Adrenal gland (tissue), 12 donors: ENCODE measurements around the gene C11orf71. TPM values are rescaled to one million over a fixed set of nuclear protein-coding genes. Genes with fewer than 3 reads are reported as not detected.

ENCODE experiments used
- DNase-seq, 7 donors: peaks; one replicate each; pipeline ENCODE4 v3.0.0-alpha.2; 2019 to 2020
- H3K27ac ChIP-seq, 5 donors: fragments of 200-600 bp; sonication (generic) in 4 of 5; 1 replicate in 3 of 5; 2 replicates in 2 of 5; pipeline versions ENCODE4 v1.5.1 to v1.8.0; 2016 to 2020; ENCODE audit warnings: mild to moderate bottlenecking in 1 of 5
- H3K27me3 ChIP-seq: fragments of 200-600 bp; 2 replicates; pipeline ENCODE4 v1.8.0; 2021
- H3K36me3 ChIP-seq, 2 donors: fragments of 200-600 bp; replicated peaks in 1 of 2; 1 replicate in 1 of 2; 2 replicates in 1 of 2; pipeline versions ENCODE4 v1.5.1 to v1.8.0; 2018 to 2022
- H3K4me1 ChIP-seq, 2 donors: fragments of 200-600 bp; replicated peaks in 1 of 2; 1 replicate in 1 of 2; 2 replicates in 1 of 2; pipeline versions ENCODE4 v1.5.1 to v1.8.0; 2018 to 2021
- H3K4me3 ChIP-seq, 4 donors: fragments of 200-600 bp; sonication (generic) in 3 of 4; one replicate each; pipeline ENCODE4 v1.5.1; 2016 to 2018
- H3K9me3 ChIP-seq, 3 donors: fragments of 200-600 bp; sonication (generic) in 1 of 3; replicated peaks in 1 of 3; 1 replicate in 2 of 3; 2 replicates in 1 of 3; pipeline versions ENCODE4 v1.5.1 to v1.8.0; 2016 to 2021
- POLR2A ChIP-seq, 2 donors: fragments of 450-650 bp; IDR thresholded peaks; one replicate each; pipeline ENCODE4 v1.6.1; 2017; ENCODE audit warnings: antibody characterized with exemption in 2 of 2, mild to moderate bottlenecking in 2 of 2, moderate library complexity in 1 of 2
- WGBS, 4 donors: extraction: QIAGEN DNeasy Blood & Tissue Kit in 2 of 4; methylation state at CpG; one replicate each; pipeline versions ENCODE4 v1.1.5 to v1.1.7; 2013 to 2017; 5-methylcytosine and 5-hydroxymethylcytosine counted together
- intact Hi-C, 2 donors: fragments of 100-400 bp; cut with DNase I; formaldehyde crosslinking; loops; one replicate each; pipeline versions ENCODE4 v1.14.1 to v1.15.0; 2022 to 2023
- polyA plus RNA-seq, 3 donors: library from polyadenylated mRNA; stranded (reverse); fragments of 200-250 nt in 2 of 3; fragments of 350-450 nt in 1 of 3; fragmentation: Illumina TruSeq in 1 of 3; extraction: RNeasy Lipid Tissue Mini Kit (QIAGEN cat#74804) in 1 of 3; gene quantifications; one replicate each; pipeline ENCODE4 v1.2.3, GENCODE V29; 2013 to 2014
- total RNA-seq, 9 donors: library from RNA; depleted of rRNA in 4 of 9; stranded (reverse); fragments of >200 nt in 4 of 9; fragments of 120-200 nt in 1 of 9; fragmentation: NEBNext Ultra II Directional in 1 of 9; extraction: Animal tissue kit (Norgen Biotek cat#: 25700) in 1 of 9; gene quantifications; one replicate each; pipeline versions ENCODE4 v1.1.0 to v1.2.4, GENCODE V29; 2013 to 2023
- TF ChIP-seq, protein P1 (sequence below), 6 experiments: fragments of 450-650 bp in 4 of 6; fragments of 200-600 bp in 2 of 6; sonication (generic) in 1 of 6; IDR thresholded peaks; 1 replicate in 5 of 6; 2 replicates in 1 of 6; pipeline versions ENCODE4 v1.5.1 to v1.8.0; 2016 to 2021; ENCODE audit warnings: antibody characterized with exemption in 6 of 6, mild to moderate bottlenecking in 2 of 6, moderate library complexity in 1 of 6
- donor health status: healthy with polysubstance abuse.
- donor health status: Bipolar disorder and iron deficiency.
- donor health status: DM: yes; HTN: yes; CAD: no.
- donor health status: DM: no; HTN: no; CAD: no.
- donor health status: DM: no; HTN: no; CAD: no.
- donor health status: DM: yes; HTN: yes; CAD: no.

C11orf71 gene
- total and polyA plus RNA-seq, 12 donors, result 8.2 to 19.4 (median 16.8) TPM

DNA sequence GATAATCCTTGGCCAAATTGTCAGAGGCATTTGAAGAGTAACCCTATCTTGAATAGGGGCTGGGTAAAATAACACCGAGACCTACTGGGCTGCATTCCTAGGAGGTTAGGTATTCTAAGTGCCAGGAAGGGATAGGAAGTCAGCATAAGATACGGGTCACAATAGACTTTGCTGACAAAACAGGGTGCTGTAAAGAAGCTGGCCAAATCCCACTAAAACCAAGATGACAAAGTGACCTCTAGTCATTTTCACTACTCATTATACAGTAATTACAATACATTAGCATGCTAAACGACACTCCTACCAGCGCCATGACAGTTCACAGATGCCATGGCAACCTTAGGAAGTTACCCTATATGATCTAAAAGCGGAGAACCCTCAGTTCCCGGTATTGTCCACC lies 38.0 kb upstream of the C11orf71 start:
- no peaks in the 10 kb centered on the region for H3K9me3 ChIP-seq
- peaks cover 17 to 18% of the 10 kb centered on the region in 2 donors for H3K4me1 ChIP-seq
- H3K27ac ChIP-seq, result no peak overlapping the region
- TF ChIP-seq POLR2A (IDR thresholded peaks at IDR 0.05), result no peak
- TF ChIP-seq, protein P1, sequence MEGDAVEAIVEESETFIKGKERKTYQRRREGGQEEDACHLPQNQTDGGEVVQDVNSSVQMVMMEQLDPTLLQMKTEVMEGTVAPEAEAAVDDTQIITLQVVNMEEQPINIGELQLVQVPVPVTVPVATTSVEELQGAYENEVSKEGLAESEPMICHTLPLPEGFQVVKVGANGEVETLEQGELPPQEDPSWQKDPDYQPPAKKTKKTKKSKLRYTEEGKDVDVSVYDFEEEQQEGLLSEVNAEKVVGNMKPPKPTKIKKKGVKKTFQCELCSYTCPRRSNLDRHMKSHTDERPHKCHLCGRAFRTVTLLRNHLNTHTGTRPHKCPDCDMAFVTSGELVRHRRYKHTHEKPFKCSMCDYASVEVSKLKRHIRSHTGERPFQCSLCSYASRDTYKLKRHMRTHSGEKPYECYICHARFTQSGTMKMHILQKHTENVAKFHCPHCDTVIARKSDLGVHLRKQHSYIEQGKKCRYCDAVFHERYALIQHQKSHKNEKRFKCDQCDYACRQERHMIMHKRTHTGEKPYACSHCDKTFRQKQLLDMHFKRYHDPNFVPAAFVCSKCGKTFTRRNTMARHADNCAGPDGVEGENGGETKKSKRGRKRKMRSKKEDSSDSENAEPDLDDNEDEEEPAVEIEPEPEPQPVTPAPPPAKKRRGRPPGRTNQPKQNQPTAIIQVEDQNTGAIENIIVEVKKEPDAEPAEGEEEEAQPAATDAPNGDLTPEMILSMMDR (IDR thresholded peaks at IDR 0.05), result no peak
- H3K36me3 ChIP-seq, result no peaks in the 10 kb centered on the region
- H3K4me3 ChIP-seq, result no peak overlapping the region
- 78 to 81% (median 80%) methylated on average over 6 of the region's 6 CpGs for WGBS, 4 donors
- intact Hi-C loops, result no loop called here
- H3K27me3 ChIP-seq, result no peaks in the 10 kb centered on the region
- DNase-seq, result no peak

DNA sequence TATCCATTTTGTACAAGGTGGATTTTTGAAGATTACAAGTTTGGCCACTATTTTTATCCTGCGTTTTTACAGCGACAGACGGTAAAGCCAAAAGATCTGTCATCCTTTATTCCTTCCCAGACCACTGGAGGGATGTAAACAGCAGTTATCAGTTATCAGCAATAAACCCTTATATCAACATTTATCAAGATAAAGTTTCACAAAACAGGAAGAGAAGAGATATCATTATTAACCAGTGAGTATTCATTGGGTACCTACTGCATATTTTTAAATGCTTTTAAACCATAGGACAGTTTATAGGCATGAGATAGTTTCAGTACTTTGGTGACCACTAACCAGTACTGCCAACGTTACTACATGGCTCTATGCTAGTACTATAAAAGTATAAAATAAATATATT lies 33.1 kb upstream of the C11orf71 start:
- H3K27ac ChIP-seq, result no peak overlapping the region
- intact Hi-C loops, result no loop called here
- no peaks in the 10 kb centered on the region for H3K4me1 ChIP-seq
- no peaks in the 10 kb centered on the region for H3K36me3 ChIP-seq
- DNase-seq, result no peak
- H3K9me3 ChIP-seq, result no peaks in the 10 kb centered on the region
- H3K27me3 ChIP-seq, result no peaks in the 10 kb centered on the region
- no peak overlapping the region for H3K4me3 ChIP-seq
- TF ChIP-seq POLR2A (IDR thresholded peaks at IDR 0.05), result no peak
- TF ChIP-seq, protein P1 (IDR thresholded peaks at IDR 0.05), result no peak
- 59 to 81% (median 75%) methylated on average over 4 of the region's 4 CpGs for WGBS, 4 donors

DNA sequence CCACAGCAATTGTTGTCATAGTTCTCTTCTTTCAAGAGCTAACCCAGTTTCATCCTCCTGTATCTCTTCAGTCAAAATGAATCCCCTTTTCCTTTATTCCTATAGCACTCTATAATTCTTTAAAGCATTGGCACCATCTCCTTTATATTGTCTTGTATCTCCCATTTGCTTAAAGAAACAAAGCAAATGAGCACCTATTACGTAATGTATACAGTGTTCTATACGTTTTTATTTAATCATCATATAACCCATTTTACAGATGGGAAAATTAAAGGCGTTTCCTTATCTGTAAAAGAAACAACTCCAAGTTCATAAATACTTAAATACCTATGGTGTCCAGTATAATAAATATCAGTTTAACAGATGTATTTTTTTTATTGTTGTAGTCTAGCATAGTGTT lies 32.6 kb upstream of the C11orf71 start:
- TF ChIP-seq, protein P1 (IDR thresholded peaks at IDR 0.05), result no peak
- TF ChIP-seq POLR2A (IDR thresholded peaks at IDR 0.05), result no peak
- Histone ChIP-seq H3K4me1 (no peaks in the 10 kb centered on the region), H3K27ac (no peak overlapping the region), H3K4me3 (no peak overlapping the region), H3K27me3 (no peaks in the 10 kb centered on the region), H3K36me3 (no peaks in the 10 kb centered on the region), H3K9me3 (no peaks in the 10 kb centered on the region)
- DNase-seq, result no peak
- 83 to 90% (median 85%) methylated on average over 3 of the region's 3 CpGs for WGBS, 4 donors
- intact Hi-C loops, result no loop called here

DNA sequence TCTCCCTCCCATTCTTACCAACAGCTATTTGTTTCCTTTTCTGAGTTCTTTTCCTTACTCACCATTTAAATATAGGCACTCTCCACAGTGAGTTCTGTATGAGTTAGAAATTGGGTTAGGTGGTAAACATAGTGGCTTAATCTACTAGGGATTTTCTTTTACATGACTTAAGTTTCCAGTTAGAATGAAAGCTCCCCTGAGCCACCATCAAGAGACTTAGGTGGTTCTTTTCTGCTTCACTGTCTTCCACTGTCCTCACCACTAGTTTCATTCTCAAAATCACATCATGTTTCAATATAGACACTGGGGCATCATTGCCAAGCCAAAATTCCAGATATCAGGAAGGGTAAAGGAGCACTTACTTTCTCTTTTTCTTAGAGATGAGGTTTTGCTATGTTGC lies 30.0 kb upstream of the C11orf71 start:
- no peaks in the 10 kb centered on the region for H3K9me3 ChIP-seq
- H3K4me1 ChIP-seq, result no peaks in the 10 kb centered on the region
- intact Hi-C loops, result no loop called here
- no peaks in the 10 kb centered on the region for H3K27me3 ChIP-seq
- H3K4me3 ChIP-seq, result no peak overlapping the region
- no peaks in the 10 kb centered on the region for H3K36me3 ChIP-seq
- no peak for DNase-seq
- H3K27ac ChIP-seq, result no peak overlapping the region
- TF ChIP-seq, protein P1 (IDR thresholded peaks at IDR 0.05), result no peak
